Activated T-cell treated with anti-CD3 and anti-CD28 coated beads for 24 hours (primary cell): ENCODE measurements around the gene RITA1.

Experiments used
- DNase-seq: peaks from one replicate; pipeline ENCODE4 v3.0.0-alpha.2; 2020; ENCODE audit warnings: low read depth

RITA1 gene

GRCh38 chr12:113179023-113179422 is 6.5 kb upstream of the RITA1 start:
- DNase-seq, result no peak

GRCh38 chr12:113180333-113180732 is 5.2 kb upstream of the RITA1 start:
- DNase-seq, result no peak

- DNase-seq, result no peak
Measured at GRCh38 chr12:113181975-113182374, 3.5 kb upstream of the RITA1 start.

GRCh38 chr12:113183030-113183589 is 2.4 kb upstream of the RITA1 start:
- DNase-seq, result no peak

GRCh38 chr12:113184098-113184899 is 1.2 kb upstream of the RITA1 start:
- DNase-seq, result no peak

GRCh38 chr12:113184900-113185179 is 681 bp upstream of the RITA1 start:
- peak; percentile 87 for DNase-seq

- no peak for DNase-seq
Measured at GRCh38 chr12:113186033-113186365, 478 bp downstream of the RITA1 start.

- DNase-seq, result no peak
Measured at GRCh38 chr12:113186666-113187325, 1.3 kb downstream of the RITA1 start.

- no peak for DNase-seq
Measured at GRCh38 chr12:113189361-113189760, 3.8 kb downstream of the RITA1 start.

- no peak for DNase-seq
Measured at GRCh38 chr12:113190761-113191160, 5.2 kb downstream of the RITA1 start.

- DNase-seq, result no peak
Measured at GRCh38 chr12:113191227-113191626, 5.7 kb downstream of the RITA1 start.

- DNase-seq, result no peak
Measured at GRCh38 chr12:113194971-113195391, 9.5 kb downstream of the RITA1 start.

- no peak for DNase-seq
Measured at GRCh38 chr12:113195598-113195997, 10.1 kb downstream of the RITA1 start.

GRCh38 chr12:113196582-113196981 is 11.1 kb downstream of the RITA1 start:
- no peak for DNase-seq

- peak; percentile 35 for DNase-seq
Measured at GRCh38 chr12:113196990-113197389, 11.5 kb downstream of the RITA1 start.

- no peak for DNase-seq
Measured at GRCh38 chr12:113197518-113198077, 12.1 kb downstream of the RITA1 start.

GRCh38 chr12:113198296-113198695 is 12.8 kb downstream of the RITA1 start:
- no peak for DNase-seq

GRCh38 chr12:113200021-113200797 is 14.7 kb downstream of the RITA1 start:
- DNase-seq, result no peak

GRCh38 chr12:113201187-113202177 is 16.0 kb downstream of the RITA1 start:
- no peak for DNase-seq

- DNase-seq, result no peak
Measured at GRCh38 chr12:113202300-113203075, 17.0 kb downstream of the RITA1 start.
